ENCODE measurements around the gene OR2Y1.

The OR2Y1 gene

DNA sequence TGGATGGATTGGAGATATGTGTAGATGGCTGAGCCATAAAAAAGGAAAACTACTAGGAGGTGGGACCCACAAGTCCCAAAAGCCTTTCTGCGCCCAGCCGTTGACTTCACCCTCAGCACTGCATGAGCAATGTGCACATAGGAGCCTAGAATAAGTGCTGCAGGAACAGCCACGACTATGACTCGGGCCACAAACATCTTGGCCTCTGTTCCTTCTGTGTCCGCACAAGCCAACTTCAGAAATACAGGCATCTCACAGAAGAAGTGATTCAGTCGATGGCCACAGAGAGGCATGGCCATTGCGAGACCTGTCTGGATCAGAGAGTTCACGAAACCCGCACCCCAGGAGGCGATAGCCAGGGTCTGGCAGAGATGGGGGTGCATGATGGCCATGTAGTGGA is 587 bp downstream of the OR2Y1 start:
- DNase-seq (ENCODE audit: low read depth, low spot score), result no peak
- TF ChIP-seq, protein P1, sequence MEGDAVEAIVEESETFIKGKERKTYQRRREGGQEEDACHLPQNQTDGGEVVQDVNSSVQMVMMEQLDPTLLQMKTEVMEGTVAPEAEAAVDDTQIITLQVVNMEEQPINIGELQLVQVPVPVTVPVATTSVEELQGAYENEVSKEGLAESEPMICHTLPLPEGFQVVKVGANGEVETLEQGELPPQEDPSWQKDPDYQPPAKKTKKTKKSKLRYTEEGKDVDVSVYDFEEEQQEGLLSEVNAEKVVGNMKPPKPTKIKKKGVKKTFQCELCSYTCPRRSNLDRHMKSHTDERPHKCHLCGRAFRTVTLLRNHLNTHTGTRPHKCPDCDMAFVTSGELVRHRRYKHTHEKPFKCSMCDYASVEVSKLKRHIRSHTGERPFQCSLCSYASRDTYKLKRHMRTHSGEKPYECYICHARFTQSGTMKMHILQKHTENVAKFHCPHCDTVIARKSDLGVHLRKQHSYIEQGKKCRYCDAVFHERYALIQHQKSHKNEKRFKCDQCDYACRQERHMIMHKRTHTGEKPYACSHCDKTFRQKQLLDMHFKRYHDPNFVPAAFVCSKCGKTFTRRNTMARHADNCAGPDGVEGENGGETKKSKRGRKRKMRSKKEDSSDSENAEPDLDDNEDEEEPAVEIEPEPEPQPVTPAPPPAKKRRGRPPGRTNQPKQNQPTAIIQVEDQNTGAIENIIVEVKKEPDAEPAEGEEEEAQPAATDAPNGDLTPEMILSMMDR (IDR thresholded peaks at IDR 0.05; ENCODE audit: low read depth, low read length), result no peak
- in situ Hi-C loops (cut with HindIII; ENCODE audit: low sequenced_read_pairs), result no loop called here
- no peak overlapping the region for H3K4me3 ChIP-seq (ENCODE audit: low read depth, low read length)

DNA sequence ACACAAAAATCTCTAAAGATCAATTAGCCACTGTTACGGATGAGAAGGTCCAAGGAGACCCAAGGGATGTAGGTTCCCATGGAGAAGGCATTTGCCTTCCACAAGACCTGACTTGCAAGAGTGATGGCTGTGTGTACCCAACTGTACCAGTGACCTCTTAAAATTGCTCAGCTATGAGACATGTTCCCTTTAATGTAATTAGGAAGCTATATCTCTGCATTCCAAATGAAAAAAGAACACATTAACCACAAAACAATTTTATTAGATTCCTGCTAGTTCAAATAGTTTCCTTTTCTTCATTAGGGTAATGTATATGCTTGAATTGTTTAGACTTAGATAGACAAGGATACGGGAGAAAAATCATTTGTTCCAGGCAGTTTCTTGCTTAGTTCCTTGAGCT is 3.3 kb downstream of the OR2Y1 start:
- no peak overlapping the region for H3K4me3 ChIP-seq (ENCODE audit: low read depth, low read length)
- DNase-seq (ENCODE audit: low read depth, low spot score), result no peak
- in situ Hi-C loops (cut with HindIII; ENCODE audit: low sequenced_read_pairs), result no loop called here
- TF ChIP-seq, protein P1 (IDR thresholded peaks at IDR 0.05; ENCODE audit: low read depth, low read length), result no peak

DNA sequence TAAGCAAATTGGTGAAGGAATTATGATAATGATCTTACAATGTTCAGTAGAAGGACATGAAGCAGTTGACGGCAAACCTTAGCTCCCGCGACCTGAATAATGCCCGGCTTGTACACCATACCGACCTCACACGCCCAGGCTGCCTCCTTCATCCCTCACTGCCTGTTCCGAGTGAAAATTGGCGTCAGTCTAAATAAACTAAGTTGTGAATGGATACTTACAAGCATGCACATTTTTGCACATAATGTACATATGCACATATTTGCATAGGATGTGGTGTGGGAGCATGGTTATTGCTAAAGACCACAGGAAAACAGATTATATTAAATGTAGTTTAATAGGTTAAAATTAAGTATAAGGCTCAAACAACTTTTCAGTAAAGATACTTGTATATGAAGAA is 14.9 kb downstream of the OR2Y1 start:
- no peak for DNase-seq (ENCODE audit: low read depth, low spot score)
- in situ Hi-C loops (cut with HindIII; ENCODE audit: low sequenced_read_pairs), result no loop called here
- no peak overlapping the region for H3K4me3 ChIP-seq (ENCODE audit: low read depth, low read length)
- TF ChIP-seq, protein P1 (IDR thresholded peaks at IDR 0.05; ENCODE audit: low read depth, low read length), result no peak

DNA sequence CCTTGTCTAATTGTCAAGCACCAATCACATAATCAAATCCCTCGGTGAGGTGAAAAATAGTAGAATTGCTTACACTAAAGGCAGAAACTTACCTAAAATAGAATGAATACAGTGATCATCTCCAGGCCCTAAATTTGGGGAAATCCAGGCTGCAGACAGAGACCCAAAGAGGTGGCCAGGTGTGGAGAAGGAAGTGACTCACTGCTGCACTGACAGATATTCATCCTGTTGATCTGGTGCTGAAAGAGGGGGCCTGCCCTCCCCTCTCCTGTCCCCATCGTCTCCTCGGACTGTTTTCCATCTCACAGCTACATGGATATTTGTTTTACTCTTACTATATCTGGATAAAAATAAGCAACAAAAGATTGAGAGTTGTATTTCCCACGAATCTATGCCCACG is 15.9 kb downstream of the OR2Y1 start:
- in situ Hi-C loops (cut with HindIII; ENCODE audit: low sequenced_read_pairs), result no loop called here
- H3K4me3 ChIP-seq (ENCODE audit: low read depth, low read length), result no peak overlapping the region
- no peak for DNase-seq (ENCODE audit: low read depth, low spot score)
- TF ChIP-seq, protein P1 (IDR thresholded peaks at IDR 0.05; ENCODE audit: low read depth, low read length), result no peak

DNA sequence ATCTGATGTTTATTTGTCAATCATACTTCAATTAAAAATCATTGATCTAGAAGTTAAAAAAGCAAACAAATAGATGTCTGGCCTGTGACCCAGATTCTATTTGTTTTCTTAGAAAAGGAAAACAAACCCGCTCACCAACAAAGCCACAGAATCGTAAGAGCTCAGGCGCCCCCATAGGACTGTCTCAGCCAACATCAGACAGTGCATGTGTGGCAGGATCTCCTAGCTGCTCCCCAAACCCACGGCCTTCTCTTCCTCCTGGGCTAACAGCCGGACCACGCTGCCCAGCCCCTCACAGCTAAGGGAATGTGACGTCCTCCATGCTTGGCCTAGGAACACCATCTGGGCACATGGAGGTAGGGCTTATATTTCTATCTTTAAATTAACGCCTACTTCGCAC is 19.4 kb downstream of the OR2Y1 start:
- DNase-seq (ENCODE audit: low read depth, low spot score), result no peak
- in situ Hi-C loops (cut with HindIII; ENCODE audit: low sequenced_read_pairs), result no loop called here
- no peak overlapping the region for H3K4me3 ChIP-seq (ENCODE audit: low read depth, low read length)
- TF ChIP-seq, protein P1 (IDR thresholded peaks at IDR 0.05; ENCODE audit: low read depth, low read length), result no peak

DNA sequence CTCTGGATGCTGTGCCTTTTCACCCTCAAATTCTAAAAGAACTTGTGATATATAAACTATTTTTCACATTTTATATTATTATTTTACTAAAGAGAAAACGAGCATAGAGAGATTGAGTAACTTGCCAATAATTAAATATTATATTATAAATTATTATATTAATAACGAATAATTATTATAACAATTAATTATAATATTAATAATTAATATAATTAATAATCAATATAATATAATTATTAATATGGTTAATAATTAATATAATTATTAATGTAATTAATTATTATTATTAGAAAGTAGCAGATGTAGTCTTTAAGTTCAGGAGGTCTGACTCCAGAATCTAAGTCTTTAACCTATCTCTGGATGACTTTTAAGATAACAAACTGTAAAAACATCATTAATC is 20.1 kb downstream of the OR2Y1 start:
- no peak for DNase-seq (ENCODE audit: low read depth, low spot score)
- in situ Hi-C loops (cut with HindIII; ENCODE audit: low sequenced_read_pairs), result no loop called here
- TF ChIP-seq, protein P1 (IDR thresholded peaks at IDR 0.05; ENCODE audit: low read depth, low read length), result no peak
- no peak overlapping the region for H3K4me3 ChIP-seq (ENCODE audit: low read depth, low read length)

All from astrocyte of the spinal cord (primary cell).